Mucosa of descending colon (tissue), 3 donors: ENCODE results near the gene NBAS. TPM values are rescaled to one million over a fixed set of nuclear protein-coding genes. Genes with fewer than 3 reads are reported as not detected.

ENCODE experiments used
- ATAC-seq: fragments of 200-7000 bp; cut with Tn5 transposase; one replicate; pipeline ENCODE4 v1.9.1; 2020; ENCODE audit warnings: mild to moderate bottlenecking, moderate library complexity
- DNase-seq, 3 donors: peaks; one replicate each; pipeline ENCODE4 v3.0.0-alpha.2; 2020
- H3K36me3 ChIP-seq: fragments of 200-600 bp; one replicate; pipeline ENCODE4 v1.8.0; 2021; ENCODE audit warnings: low read depth, mild to moderate bottlenecking
- H3K4me1 ChIP-seq: fragments of 200-600 bp; one replicate; pipeline ENCODE4 v1.8.0; 2021; ENCODE audit warnings: low read depth, mild to moderate bottlenecking
- H3K4me3 ChIP-seq: fragments of 200-600 bp; one replicate; pipeline ENCODE4 v1.8.0; 2021; ENCODE audit warnings: mild to moderate bottlenecking
- H3K9me3 ChIP-seq: fragments of 200-600 bp; one replicate; pipeline ENCODE4 v1.8.0; 2021; ENCODE audit warnings: mild to moderate bottlenecking
- CTCF ChIP-seq: fragments of 200-600 bp; IDR thresholded peaks from one replicate; pipeline ENCODE4 v1.8.0; 2022; ENCODE audit warnings: antibody characterized with exemption, mild to moderate bottlenecking
- intact Hi-C, 2 donors: fragments of 100-400 bp; cut with DNase I in 1 of 2; cut with micrococcal nuclease in 1 of 2; formaldehyde crosslinking; loops; one replicate each; pipeline versions ENCODE4 v1.11.0 to v1.11.1; 2022; cut with DNase I, micrococcal nuclease
- total RNA-seq, 3 donors: library from RNA; stranded (reverse); fragmentation: NEBNext Ultra II Directional in 2 of 3; extraction: Animal tissue kit (Norgen Biotek cat#: 25700) in 2 of 3; gene quantifications; one replicate each; pipeline versions ENCODE4 v1.2.1 to v1.2.4, GENCODE V29; 2021 to 2023
- donor health status: DM: no; HTN: no; CAD: no; lungs with moderate emphysema.
- donor health status: DM: no; HTN: no; CAD: no.
- donor health status: DM: no; HTN: yes; CAD: no.

NBAS gene
- total RNA-seq, 3 donors from 2014 or later, result 25.8 to 50.2 (median 32.8) TPM

GRCh38 chr2:15170070-15170775 lies 390.9 kb downstream of the NBAS start:
- no peaks in the 10 kb centered on the region for H3K9me3 ChIP-seq
- no peak for TF ChIP-seq CTCF
- ATAC-seq (no peak), DNase-seq (no peak)
- no peaks in the 10 kb centered on the region for H3K36me3 ChIP-seq
- no peaks in the 10 kb centered on the region for H3K4me1 ChIP-seq
- intact Hi-C loops, result no loop called here
- no peak overlapping the region for H3K4me3 ChIP-seq

- no peaks in the 10 kb centered on the region for H3K36me3 ChIP-seq
- no peaks in the 10 kb centered on the region for H3K9me3 ChIP-seq
- intact Hi-C loops, result no loop called here
- DNase-seq (no peak), ATAC-seq (peak; percentile 55)
- TF ChIP-seq CTCF, result no peak
- no peak overlapping the region for H3K4me3 ChIP-seq
- H3K4me1 ChIP-seq, result no peaks in the 10 kb centered on the region
Observed at GRCh38 chr2:15169326-15170069, 391.6 kb downstream of the NBAS start.

GRCh38 chr2:15168116-15168515 lies 393.0 kb downstream of the NBAS start:
- H3K36me3 ChIP-seq, result no peaks in the 10 kb centered on the region
- no peak for TF ChIP-seq CTCF
- intact Hi-C loops, result no loop called here
- no peak for DNase-seq
- no peaks in the 10 kb centered on the region for H3K9me3 ChIP-seq
- H3K4me3 ChIP-seq, result no peak overlapping the region
- no peak for ATAC-seq
- no peaks in the 10 kb centered on the region for H3K4me1 ChIP-seq

- ATAC-seq, result no peak
- intact Hi-C loops, result no loop called here
Observed at GRCh38 chr2:15166878-15167277, 394.3 kb downstream of the NBAS start.

GRCh38 chr2:15163326-15163725 lies 397.8 kb downstream of the NBAS start:
- no peak overlapping the region for H3K4me3 ChIP-seq
- no peak for TF ChIP-seq CTCF
- no peaks in the 10 kb centered on the region for H3K36me3 ChIP-seq
- no peaks in the 10 kb centered on the region for H3K4me1 ChIP-seq
- DNase-seq (no peak), ATAC-seq (no peak)
- H3K9me3 ChIP-seq, result no peaks in the 10 kb centered on the region
- intact Hi-C loops, result no loop called here

More at GRCh38 chr2:15166878-15167277, 394.3 kb downstream of the NBAS start:
- no peak for TF ChIP-seq CTCF
- Histone ChIP-seq H3K9me3 (no peaks in the 10 kb centered on the region), H3K36me3 (no peaks in the 10 kb centered on the region), H3K4me1 (no peaks in the 10 kb centered on the region), H3K4me3 (no peak overlapping the region)
- DNase-seq, result no peak
